HepG2 (cell line): Measurements from ENCODE around the gene MICAL3. TPM values are rescaled to one million over a fixed set of nuclear protein-coding genes. Genes with fewer than 3 reads are reported as not detected.

ENCODE experiments used
- AGO2 ChIP-seq: fragments of 200-400 bp; formaldehyde crosslinking; optimal IDR thresholded peaks from 2 replicates; pipeline ENCODE3; 2017; ENCODE audit warnings: mild to moderate bottlenecking, low read depth, low read length, moderate library complexity
- ATF1 ChIP-seq: IDR thresholded peaks from 2 replicates; pipeline ENCODE4 v1.6.1; 2016; ENCODE audit warnings: mild to moderate bottlenecking, control low read depth
- CHCHD3 ChIP-seq: sonication (generic); formaldehyde crosslinking; IDR thresholded peaks from 2 replicates; pipeline ENCODE4 v1.8.0; 2022; ENCODE audit warnings: mild to moderate bottlenecking, missing genetic modification reagents, moderate library complexity
- CREBL2 ChIP-seq: sonication (generic); formaldehyde crosslinking; IDR thresholded peaks from 2 replicates; pipeline ENCODE4 v1.8.1; 2023; ENCODE audit warnings: missing genetic modification reagents, mild to moderate bottlenecking, borderline replicate concordance
- FOXK2 ChIP-seq: fragments of 450-650 bp; IDR thresholded peaks from 2 replicates; pipeline ENCODE4 v1.6.1; 2016
- GTF2F1 ChIP-seq: fragments of 150-350 bp; IDR thresholded peaks from 2 replicates; pipeline ENCODE4 v1.6.1; 2014; ENCODE audit warnings: low read length
- KAT2B ChIP-seq: fragments of 150-350 bp; IDR thresholded peaks from 2 replicates; pipeline ENCODE4 v1.6.1; 2014; ENCODE audit warnings: low read depth, low read length, borderline replicate concordance
- KAT8 ChIP-seq: IDR thresholded peaks from 2 replicates; pipeline ENCODE4 v1.6.1; 2016; ENCODE audit warnings: missing genetic modification reagents, missing compliant biosample characterization
- MATR3 ChIP-seq: sonication (generic); formaldehyde crosslinking; IDR thresholded peaks from 2 replicates; pipeline ENCODE4 v1.4.0; 2020; ENCODE audit warnings: missing genetic modification reagents
- MAX ChIP-seq: IDR thresholded peaks from 2 replicates; pipeline ENCODE4 v1.6.1; 2012; ENCODE audit warnings: inconsistent platforms
- NRL ChIP-seq: sonication (generic); formaldehyde crosslinking; IDR thresholded peaks from 2 replicates; pipeline ENCODE4 v1.5.0; 2020; ENCODE audit warnings: missing genetic modification reagents, mild to moderate bottlenecking, moderate library complexity, borderline replicate concordance
- POLR2A ChIP-seq, 2 experiments: IDR thresholded peaks; 2 replicates each; pipeline ENCODE4 v1.6.1; 2011; ENCODE audit warnings: low read depth in 2 of 2, low read length in 2 of 2, mild to moderate bottlenecking in 1 of 2, moderate library complexity in 1 of 2; ENCODE audit not compliant: insufficient read depth in 1 of 2
- POLR2AphosphoS5 ChIP-seq: IDR thresholded peaks from 2 replicates; pipeline ENCODE4 v1.6.1; 2012; ENCODE audit warnings: low read depth, low read length
- SKI ChIP-seq: fragments of 450-650 bp; IDR thresholded peaks from one replicate; pipeline ENCODE4 v1.6.1; 2018; ENCODE audit warnings: mild to moderate bottlenecking; ENCODE audit not compliant: partially characterized antibody
- SUZ12 ChIP-seq: fragments of 150-350 bp; IDR thresholded peaks from 2 replicates; pipeline ENCODE4 v1.6.1; 2014; ENCODE audit warnings: low read depth, low read length
- TRIM24 ChIP-seq: sonication (generic); formaldehyde crosslinking; IDR thresholded peaks from 2 replicates; pipeline ENCODE4 v1.8.0; 2022; ENCODE audit warnings: mild to moderate bottlenecking, missing genetic modification reagents
- ZBTB21 ChIP-seq: sonication (generic); formaldehyde crosslinking; IDR thresholded peaks from 2 replicates; pipeline ENCODE4 v1.4.0; 2020; ENCODE audit warnings: missing genetic modification reagents
- ZIK1 ChIP-seq: sonication (generic); formaldehyde crosslinking; IDR thresholded peaks from 2 replicates; pipeline ENCODE4 v1.5.0; 2020; ENCODE audit warnings: mild to moderate bottlenecking, low read depth, missing genetic modification reagents, borderline replicate concordance
- ZKSCAN5 ChIP-seq: sonication (generic); formaldehyde crosslinking; IDR thresholded peaks from 2 replicates; pipeline ENCODE4 v1.5.1; 2020; ENCODE audit warnings: mild to moderate bottlenecking, missing genetic modification reagents
- ZMYM3 ChIP-seq: sonication (generic); formaldehyde crosslinking; IDR thresholded peaks from 2 replicates; pipeline ENCODE4 v1.5.1; 2020; ENCODE audit warnings: mild to moderate bottlenecking, missing genetic modification reagents
- ZNF235 ChIP-seq: sonication (generic); formaldehyde crosslinking; IDR thresholded peaks from 2 replicates; pipeline ENCODE4 v1.8.1; 2023; ENCODE audit warnings: mild to moderate bottlenecking, missing genetic modification reagents, borderline replicate concordance
- ZNF274 ChIP-seq: sonication (generic); formaldehyde crosslinking; IDR thresholded peaks from 2 replicates; pipeline ENCODE4 v1.5.1; 2020; ENCODE audit warnings: mild to moderate bottlenecking, missing genetic modification reagents
- ZNF512 ChIP-seq: sonication (generic); formaldehyde crosslinking; IDR thresholded peaks from 2 replicates; pipeline ENCODE4 v1.4.0; 2020; ENCODE audit warnings: mild to moderate bottlenecking, missing genetic modification reagents
- ZSCAN25 ChIP-seq: sonication (generic); formaldehyde crosslinking; IDR thresholded peaks from 2 replicates; pipeline ENCODE4 v1.8.0; 2022; ENCODE audit warnings: mild to moderate bottlenecking, missing genetic modification reagents
- polyA plus RNA-seq, 8 experiments: library from polyadenylated mRNA; depleted of rRNA in 3 of 8; stranded (reverse) in 7 of 8; unstranded in 1 of 8; fragments of >200 nt; fragmentation: Illumina TruSeq in 4 of 8; extraction: Trizol in 4 of 8; gene quantifications; 2 replicates each; pipeline versions ENCODE4 v1.2.1 to v1.2.3, GENCODE V29; 2011 to 2016; ENCODE audit warnings: low read depth in 4 of 8, missing spikeins in 1 of 8, mixed read lengths in 1 of 8; ENCODE audit not compliant: insufficient read depth in 1 of 8
- total RNA-seq, 5 experiments: library from RNA; depleted of rRNA; stranded (reverse); fragments of >200 nt; fragmentation: Illumina TruSeq; extraction: Trizol; gene quantifications; 2 replicates each; pipeline ENCODE4 v1.2.3, GENCODE V29; 2016; ENCODE audit warnings: low read depth in 1 of 5
- TF ChIP-seq, protein P1 (sequence below): sonication (generic); formaldehyde crosslinking; IDR thresholded peaks from 2 replicates; pipeline ENCODE4 v1.4.0; 2020; ENCODE audit warnings: mild to moderate bottlenecking, missing genetic modification reagents, borderline replicate concordance
- TF ChIP-seq, protein P2 (sequence below): sonication (generic); formaldehyde crosslinking; IDR thresholded peaks from 2 replicates; pipeline ENCODE4 v1.4.0; 2020; ENCODE audit warnings: missing genetic modification reagents

The MICAL3 gene
- total and polyA plus RNA-seq, 2 of the 13 experiments (the other 11 are each of a cell fraction or from before 2014, with no cell fraction given): 5.3 to 12.5 TPM

GRCh38 chr22:17781319-17782031, 242.9 kb downstream of the MICAL3 start (continued):
- TF ChIP-seq MAX (no peak), ZNF235 (CRISPR knock-in tag) (no peak), ZNF274 (CRISPR knock-in tag) (no peak), TRIM24 (CRISPR knock-in tag) (no peak), GTF2F1 (no peak), AGO2 (no peak), ZSCAN25 (CRISPR knock-in tag) (peak; percentile 81), ZNF512 (CRISPR knock-in tag) (no peak), CREBL2 (no peak), ZKSCAN5 (no peak), KAT2B (no peak), SUZ12 (no peak), ZIK1 (CRISPR knock-in tag) (no peak), ATF1 (CRISPR knock-in tag) (no peak), ZMYM3 (CRISPR knock-in tag) (0 out of 2 replicates have a peak, but pooled peaks have one; percentile 14), FOXK2 (no peak), NRL (peak; percentile 51; the same call in 1 of the 2 replicates), POLR2AphosphoS5 (no peak), KAT8 (CRISPR knock-in tag) (peak; percentile 47; the same call in 1 of the 2 replicates), CHCHD3 (CRISPR knock-in tag) (no peak), SKI (no peak), POLR2A (IDR thresholded peaks at IDR 0.05; ENCODE audit: insufficient read depth in 1 of 2, low read depth in 2 of 2, low read length in 2 of 2) (0 out of 4 replicates have a peak, but pooled peaks of 1 of the 2 experiments have one; percentile 35), MATR3 (CRISPR knock-in tag) (no peak), ZBTB21 (no peak)
- TF ChIP-seq, protein P1, sequence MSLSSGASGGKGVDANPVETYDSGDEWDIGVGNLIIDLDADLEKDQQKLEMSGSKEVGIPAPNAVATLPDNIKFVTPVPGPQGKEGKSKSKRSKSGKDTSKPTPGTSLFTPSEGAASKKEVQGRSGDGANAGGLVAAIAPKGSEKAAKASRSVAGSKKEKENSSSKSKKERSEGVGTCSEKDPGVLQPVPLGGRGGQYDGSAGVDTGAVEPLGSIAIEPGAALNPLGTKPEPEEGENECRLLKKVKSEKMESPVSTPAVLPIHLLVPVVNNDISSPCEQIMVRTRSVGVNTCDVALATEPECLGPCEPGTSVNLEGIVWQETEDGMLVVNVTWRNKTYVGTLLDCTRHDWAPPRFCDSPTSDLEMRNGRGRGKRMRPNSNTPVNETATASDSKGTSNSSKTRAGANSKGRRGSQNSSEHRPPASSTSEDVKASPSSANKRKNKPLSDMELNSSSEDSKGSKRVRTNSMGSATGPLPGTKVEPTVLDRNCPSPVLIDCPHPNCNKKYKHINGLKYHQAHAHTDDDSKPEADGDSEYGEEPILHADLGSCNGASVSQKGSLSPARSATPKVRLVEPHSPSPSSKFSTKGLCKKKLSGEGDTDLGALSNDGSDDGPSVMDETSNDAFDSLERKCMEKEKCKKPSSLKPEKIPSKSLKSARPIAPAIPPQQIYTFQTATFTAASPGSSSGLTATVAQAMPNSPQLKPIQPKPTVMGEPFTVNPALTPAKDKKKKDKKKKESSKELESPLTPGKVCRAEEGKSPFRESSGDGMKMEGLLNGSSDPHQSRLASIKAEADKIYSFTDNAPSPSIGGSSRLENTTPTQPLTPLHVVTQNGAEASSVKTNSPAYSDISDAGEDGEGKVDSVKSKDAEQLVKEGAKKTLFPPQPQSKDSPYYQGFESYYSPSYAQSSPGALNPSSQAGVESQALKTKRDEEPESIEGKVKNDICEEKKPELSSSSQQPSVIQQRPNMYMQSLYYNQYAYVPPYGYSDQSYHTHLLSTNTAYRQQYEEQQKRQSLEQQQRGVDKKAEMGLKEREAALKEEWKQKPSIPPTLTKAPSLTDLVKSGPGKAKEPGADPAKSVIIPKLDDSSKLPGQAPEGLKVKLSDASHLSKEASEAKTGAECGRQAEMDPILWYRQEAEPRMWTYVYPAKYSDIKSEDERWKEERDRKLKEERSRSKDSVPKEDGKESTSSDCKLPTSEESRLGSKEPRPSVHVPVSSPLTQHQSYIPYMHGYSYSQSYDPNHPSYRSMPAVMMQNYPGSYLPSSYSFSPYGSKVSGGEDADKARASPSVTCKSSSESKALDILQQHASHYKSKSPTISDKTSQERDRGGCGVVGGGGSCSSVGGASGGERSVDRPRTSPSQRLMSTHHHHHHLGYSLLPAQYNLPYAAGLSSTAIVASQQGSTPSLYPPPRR (CRISPR knock-in tag): no peak
- TF ChIP-seq, protein P2, sequence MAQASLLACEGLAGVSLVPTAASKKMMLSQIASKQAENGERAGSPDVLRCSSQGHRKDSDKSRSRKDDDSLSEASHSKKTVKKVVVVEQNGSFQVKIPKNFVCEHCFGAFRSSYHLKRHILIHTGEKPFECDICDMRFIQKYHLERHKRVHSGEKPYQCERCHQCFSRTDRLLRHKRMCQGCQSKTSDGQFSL (CRISPR knock-in tag): no peak
